IPS-18c (cell line): ENCODE results near the gene PRKN.

Source experiments
- H3K4me3 ChIP-seq: 2 replicates; pipeline ENCODE4 v1.7.0; 2013; ENCODE audit warnings: low read depth, mild to moderate bottlenecking, low read length, moderate library complexity; ENCODE audit not compliant: insufficient read depth
- H3K9me3 ChIP-seq: one replicate; pipeline ENCODE4 v1.6.1; 2013; ENCODE audit warnings: mild to moderate bottlenecking, low read length, moderate library complexity; ENCODE audit not compliant: control insufficient read depth, insufficient read depth

PRKN gene

GRCh38 chr6:162244031-162244430 lies 483.5 kb downstream of the PRKN start:
- H3K4me3 ChIP-seq, result no peak overlapping the region
- H3K9me3 ChIP-seq, result no peaks in the 10 kb centered on the region

GRCh38 chr6:162242915-162243314 lies 484.7 kb downstream of the PRKN start:
- Histone ChIP-seq H3K4me3 (no peak overlapping the region), H3K9me3 (no peaks in the 10 kb centered on the region)

- H3K9me3 ChIP-seq, result no peaks in the 10 kb centered on the region
- H3K4me3 ChIP-seq, result no peak overlapping the region
These were observed 488.2 kb downstream of the PRKN start for GRCh38 chr6:162239330-162239729.

- Histone ChIP-seq H3K4me3 (no peak overlapping the region), H3K9me3 (no peaks in the 10 kb centered on the region)
These were observed 488.9 kb downstream of the PRKN start for GRCh38 chr6:162238675-162239074.

GRCh38 chr6:162237331-162237730 lies 490.2 kb downstream of the PRKN start:
- Histone ChIP-seq H3K9me3 (no peaks in the 10 kb centered on the region), H3K4me3 (no peak overlapping the region)

GRCh38 chr6:162234631-162235030 lies 492.9 kb downstream of the PRKN start:
- no peak overlapping the region for H3K4me3 ChIP-seq
- H3K9me3 ChIP-seq, result no peaks in the 10 kb centered on the region

- Histone ChIP-seq H3K9me3 (no peaks in the 10 kb centered on the region), H3K4me3 (no peak overlapping the region)
These were observed 497.3 kb downstream of the PRKN start for GRCh38 chr6:162230147-162230752.

GRCh38 chr6:162229093-162229492 lies 498.5 kb downstream of the PRKN start:
- Histone ChIP-seq H3K9me3 (no peaks in the 10 kb centered on the region), H3K4me3 (no peak overlapping the region)

- H3K9me3 ChIP-seq, result no peaks in the 10 kb centered on the region
- H3K4me3 ChIP-seq, result no peak overlapping the region
These were observed 500.8 kb downstream of the PRKN start for GRCh38 chr6:162226803-162227202.

- Histone ChIP-seq H3K9me3 (no peaks in the 10 kb centered on the region), H3K4me3 (no peak overlapping the region)
These were observed 505.0 kb downstream of the PRKN start for GRCh38 chr6:162222521-162222920.

GRCh38 chr6:162220876-162221275 lies 506.7 kb downstream of the PRKN start:
- no peaks in the 10 kb centered on the region for H3K9me3 ChIP-seq
- H3K4me3 ChIP-seq, result no peak overlapping the region

GRCh38 chr6:162219266-162219665 lies 508.3 kb downstream of the PRKN start:
- H3K4me3 ChIP-seq, result no peak overlapping the region
- H3K9me3 ChIP-seq, result no peaks in the 10 kb centered on the region

- no peak overlapping the region for H3K4me3 ChIP-seq
These were observed 509.6 kb downstream of the PRKN start for GRCh38 chr6:162217811-162218493.

GRCh38 chr6:162217058-162217457 lies 510.5 kb downstream of the PRKN start:
- Histone ChIP-seq H3K9me3 (no peaks in the 10 kb centered on the region), H3K4me3 (no peak overlapping the region)

More at GRCh38 chr6:162217811-162218493, 509.6 kb downstream of the PRKN start:
- H3K9me3 ChIP-seq, result no peaks in the 10 kb centered on the region

GRCh38 chr6:162211777-162212176 lies 515.8 kb downstream of the PRKN start:
- Histone ChIP-seq H3K9me3 (no peaks in the 10 kb centered on the region), H3K4me3 (no peak overlapping the region)

GRCh38 chr6:162211022-162211421 lies 516.5 kb downstream of the PRKN start:
- H3K4me3 ChIP-seq, result no peak overlapping the region
- H3K9me3 ChIP-seq, result no peaks in the 10 kb centered on the region

- no peaks in the 10 kb centered on the region for H3K9me3 ChIP-seq
- no peak overlapping the region for H3K4me3 ChIP-seq
These were observed 524.3 kb downstream of the PRKN start for GRCh38 chr6:162203287-162203686.

GRCh38 chr6:162200945-162201690 lies 526.4 kb downstream of the PRKN start:
- no peaks in the 10 kb centered on the region for H3K9me3 ChIP-seq
- no peak overlapping the region for H3K4me3 ChIP-seq
